Measurements from ENCODE around the gene SLFN13.
"Not testable (repeated sequence)": the region's sequence is repeated elsewhere in the genome, so short reads cannot be mapped to it uniquely, and the experiment has no call there.

The SLFN13 gene

DNA sequence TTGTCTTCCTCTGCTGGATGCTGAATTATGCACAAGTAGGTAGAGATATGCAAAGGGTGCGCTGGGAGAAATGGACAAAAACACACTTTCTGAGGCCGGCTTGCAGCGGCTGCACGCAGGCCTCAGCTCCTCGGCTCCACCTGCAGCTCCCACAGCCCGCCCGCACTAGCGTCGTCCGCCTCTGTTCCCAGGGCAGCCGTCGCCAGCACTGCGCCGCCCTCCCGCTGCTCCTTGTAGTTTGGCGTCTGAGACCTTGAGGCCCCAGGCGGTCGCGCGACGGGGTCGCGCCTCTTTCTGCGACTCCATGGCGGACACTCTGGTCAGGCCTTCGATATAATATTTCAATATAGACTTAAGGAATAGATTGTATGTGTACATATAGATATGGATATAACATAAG is 41.0 kb downstream of the SLFN13 start:
- H3K9me3 ChIP-seq (ENCODE audit: severe bottlenecking), result no peaks in the 10 kb centered on the region
- no peak overlapping the region for H3K27ac ChIP-seq (ENCODE audit: poor library complexity, severe bottlenecking)
- ATAC-seq (ENCODE audit: low read depth) (no peak), DNase-seq (ENCODE audit: low spot score) (no peak)
- peaks cover 43% of the 10 kb centered on the region for H3K27me3 ChIP-seq (ENCODE audit: insufficient read depth, poor library complexity, severe bottlenecking)
- no peaks in the 10 kb centered on the region for H3K4me1 ChIP-seq (ENCODE audit: insufficient read depth, poor library complexity, severe bottlenecking)
- no peaks in the 10 kb centered on the region for H3K36me3 ChIP-seq (ENCODE audit: low read depth)
- no peak overlapping the region for H3K4me3 ChIP-seq (ENCODE audit: severe bottlenecking)
- TF ChIP-seq, protein P1, sequence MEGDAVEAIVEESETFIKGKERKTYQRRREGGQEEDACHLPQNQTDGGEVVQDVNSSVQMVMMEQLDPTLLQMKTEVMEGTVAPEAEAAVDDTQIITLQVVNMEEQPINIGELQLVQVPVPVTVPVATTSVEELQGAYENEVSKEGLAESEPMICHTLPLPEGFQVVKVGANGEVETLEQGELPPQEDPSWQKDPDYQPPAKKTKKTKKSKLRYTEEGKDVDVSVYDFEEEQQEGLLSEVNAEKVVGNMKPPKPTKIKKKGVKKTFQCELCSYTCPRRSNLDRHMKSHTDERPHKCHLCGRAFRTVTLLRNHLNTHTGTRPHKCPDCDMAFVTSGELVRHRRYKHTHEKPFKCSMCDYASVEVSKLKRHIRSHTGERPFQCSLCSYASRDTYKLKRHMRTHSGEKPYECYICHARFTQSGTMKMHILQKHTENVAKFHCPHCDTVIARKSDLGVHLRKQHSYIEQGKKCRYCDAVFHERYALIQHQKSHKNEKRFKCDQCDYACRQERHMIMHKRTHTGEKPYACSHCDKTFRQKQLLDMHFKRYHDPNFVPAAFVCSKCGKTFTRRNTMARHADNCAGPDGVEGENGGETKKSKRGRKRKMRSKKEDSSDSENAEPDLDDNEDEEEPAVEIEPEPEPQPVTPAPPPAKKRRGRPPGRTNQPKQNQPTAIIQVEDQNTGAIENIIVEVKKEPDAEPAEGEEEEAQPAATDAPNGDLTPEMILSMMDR (IDR thresholded peaks at IDR 0.05; ENCODE audit: poor library complexity, severe bottlenecking), result no peak

- Histone ChIP-seq H3K36me3 (ENCODE audit: low read depth) (no peaks in the 10 kb centered on the region), H3K27me3 (ENCODE audit: insufficient read depth, poor library complexity, severe bottlenecking) (peaks cover 33% of the 10 kb centered on the region), H3K9me3 (ENCODE audit: severe bottlenecking) (no peaks in the 10 kb centered on the region), H3K27ac (ENCODE audit: poor library complexity, severe bottlenecking) (no peak overlapping the region), H3K4me3 (ENCODE audit: severe bottlenecking) (no peak overlapping the region), H3K4me1 (ENCODE audit: insufficient read depth, poor library complexity, severe bottlenecking) (no peaks in the 10 kb centered on the region)
- TF ChIP-seq, protein P1 (IDR thresholded peaks at IDR 0.05; ENCODE audit: poor library complexity, severe bottlenecking), result no peak
- no peak for DNase-seq (ENCODE audit: low spot score)
- no peak for ATAC-seq (ENCODE audit: low read depth)
Measured at GRCh38 chr17:35406568-35406967, 42.0 kb downstream of the SLFN13 start.

DNA sequence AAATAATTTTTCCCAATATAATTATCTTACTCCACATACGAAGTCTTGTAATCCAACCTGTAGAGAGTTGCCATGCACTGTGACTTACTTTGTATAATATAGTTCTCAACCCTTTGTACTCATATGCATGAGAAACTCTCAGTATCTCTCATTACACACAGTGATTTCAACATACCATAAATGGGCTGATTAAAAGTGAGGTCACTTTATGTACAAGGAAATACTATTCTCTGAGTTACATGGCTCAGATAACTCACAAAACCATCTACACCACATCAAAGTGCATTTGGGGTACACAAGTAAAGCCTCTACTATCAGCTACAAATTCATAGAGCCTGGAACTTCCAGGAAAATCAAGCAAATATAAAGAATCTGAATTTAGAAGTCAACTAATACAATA is 44.2 kb downstream of the SLFN13 start:
- no peak overlapping the region for H3K27ac ChIP-seq (ENCODE audit: poor library complexity, severe bottlenecking)
- H3K4me3 ChIP-seq (ENCODE audit: severe bottlenecking), result no peak overlapping the region
- TF ChIP-seq, protein P1 (IDR thresholded peaks at IDR 0.05; ENCODE audit: poor library complexity, severe bottlenecking), result no peak
- no peaks in the 10 kb centered on the region for H3K36me3 ChIP-seq (ENCODE audit: low read depth)
- peaks cover 23% of the 10 kb centered on the region for H3K27me3 ChIP-seq (ENCODE audit: insufficient read depth, poor library complexity, severe bottlenecking)
- no peak for ATAC-seq (ENCODE audit: low read depth)
- no peaks in the 10 kb centered on the region for H3K4me1 ChIP-seq (ENCODE audit: insufficient read depth, poor library complexity, severe bottlenecking)
- H3K9me3 ChIP-seq (ENCODE audit: severe bottlenecking), result no peaks in the 10 kb centered on the region
- no peak for DNase-seq (ENCODE audit: low spot score)

- DNase-seq (ENCODE audit: low spot score), result not testable (repeated sequence)
Measured at GRCh38 chr17:35393783-35394182, 54.8 kb downstream of the SLFN13 start.

DNA sequence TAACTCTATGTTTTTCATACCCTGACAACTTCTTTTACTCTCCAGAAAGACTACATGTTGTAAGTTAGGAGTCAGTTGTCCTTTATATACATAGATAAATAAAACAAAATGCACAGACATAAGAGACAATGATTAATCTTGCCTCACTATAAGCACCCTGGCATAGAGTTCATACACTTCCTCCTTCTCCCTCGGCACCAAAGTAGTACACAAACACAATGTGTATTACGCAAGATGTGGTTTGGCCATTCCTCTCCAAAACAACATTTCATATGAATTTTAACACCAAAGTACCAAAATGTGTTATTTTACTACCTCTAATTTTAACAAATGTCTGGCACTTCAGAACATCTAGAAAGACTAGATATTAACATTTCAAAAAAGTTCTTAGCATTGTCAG is 57.9 kb downstream of the SLFN13 start:
- DNase-seq (ENCODE audit: low spot score) (no peak), ATAC-seq (ENCODE audit: low read depth) (no peak)
- Histone ChIP-seq H3K27ac (ENCODE audit: poor library complexity, severe bottlenecking) (no peak overlapping the region), H3K4me1 (ENCODE audit: insufficient read depth, poor library complexity, severe bottlenecking) (no peaks in the 10 kb centered on the region), H3K36me3 (ENCODE audit: low read depth) (no peaks in the 10 kb centered on the region), H3K4me3 (ENCODE audit: severe bottlenecking) (no peak overlapping the region), H3K9me3 (ENCODE audit: severe bottlenecking) (no peaks in the 10 kb centered on the region), H3K27me3 (ENCODE audit: insufficient read depth, poor library complexity, severe bottlenecking) (peaks cover 12% of the 10 kb centered on the region)
- TF ChIP-seq, protein P1 (IDR thresholded peaks at IDR 0.05; ENCODE audit: poor library complexity, severe bottlenecking), result no peak

More at GRCh38 chr17:35393783-35394182, 54.8 kb downstream of the SLFN13 start:
- not testable (repeated sequence) for ATAC-seq (ENCODE audit: low read depth); H3K4me1 ChIP-seq (ENCODE audit: insufficient read depth, poor library complexity, severe bottlenecking); H3K4me3 ChIP-seq (ENCODE audit: severe bottlenecking); H3K36me3 ChIP-seq (ENCODE audit: low read depth); H3K9me3 ChIP-seq (ENCODE audit: severe bottlenecking); H3K27ac ChIP-seq (ENCODE audit: poor library complexity, severe bottlenecking); H3K27me3 ChIP-seq (ENCODE audit: insufficient read depth, poor library complexity, severe bottlenecking)
